Testis (tissue), 2 donors: ENCODE data around the gene PDGFRA.

ENCODE experiments used
- POLR2A ChIP-seq: fragments of 450-650 bp; IDR thresholded peaks from one replicate; pipeline ENCODE4 v1.6.1; 2017; ENCODE audit warnings: antibody characterized with exemption, mild to moderate bottlenecking, moderate library complexity
- TF ChIP-seq, protein P1 (sequence below), 3 experiments: fragments of 450-650 bp in 2 of 3; fragments of 200-600 bp in 1 of 3; sonication (generic) in 1 of 3; IDR thresholded peaks; one replicate each; pipeline ENCODE4 v1.5.1; 2016 to 2019; ENCODE audit warnings: antibody characterized with exemption in 3 of 3, mild to moderate bottlenecking in 2 of 3, moderate library complexity in 1 of 3

DNA sequence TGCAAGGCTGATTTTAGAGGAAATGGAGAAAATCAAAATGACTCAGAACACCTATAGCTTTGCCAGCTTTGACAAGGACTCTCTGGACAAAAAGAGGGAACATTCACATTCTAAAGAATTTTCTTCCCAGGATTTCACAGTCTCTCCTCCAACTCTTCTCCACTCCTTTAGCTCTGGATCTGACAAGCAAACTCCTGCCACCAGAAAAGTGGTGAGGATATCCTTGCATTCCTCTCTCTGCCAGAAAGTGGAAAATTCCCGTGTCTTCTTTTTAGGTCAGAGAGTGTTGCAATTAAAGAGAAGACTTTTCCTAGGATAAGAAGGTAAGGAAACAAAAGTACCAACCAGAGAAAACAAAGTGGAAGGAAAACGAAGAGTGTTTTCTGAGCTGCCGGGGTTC is 16.1 kb upstream of the PDGFRA start:
- TF ChIP-seq, protein P1, sequence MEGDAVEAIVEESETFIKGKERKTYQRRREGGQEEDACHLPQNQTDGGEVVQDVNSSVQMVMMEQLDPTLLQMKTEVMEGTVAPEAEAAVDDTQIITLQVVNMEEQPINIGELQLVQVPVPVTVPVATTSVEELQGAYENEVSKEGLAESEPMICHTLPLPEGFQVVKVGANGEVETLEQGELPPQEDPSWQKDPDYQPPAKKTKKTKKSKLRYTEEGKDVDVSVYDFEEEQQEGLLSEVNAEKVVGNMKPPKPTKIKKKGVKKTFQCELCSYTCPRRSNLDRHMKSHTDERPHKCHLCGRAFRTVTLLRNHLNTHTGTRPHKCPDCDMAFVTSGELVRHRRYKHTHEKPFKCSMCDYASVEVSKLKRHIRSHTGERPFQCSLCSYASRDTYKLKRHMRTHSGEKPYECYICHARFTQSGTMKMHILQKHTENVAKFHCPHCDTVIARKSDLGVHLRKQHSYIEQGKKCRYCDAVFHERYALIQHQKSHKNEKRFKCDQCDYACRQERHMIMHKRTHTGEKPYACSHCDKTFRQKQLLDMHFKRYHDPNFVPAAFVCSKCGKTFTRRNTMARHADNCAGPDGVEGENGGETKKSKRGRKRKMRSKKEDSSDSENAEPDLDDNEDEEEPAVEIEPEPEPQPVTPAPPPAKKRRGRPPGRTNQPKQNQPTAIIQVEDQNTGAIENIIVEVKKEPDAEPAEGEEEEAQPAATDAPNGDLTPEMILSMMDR (IDR thresholded peaks at IDR 0.05) = no peak
- TF ChIP-seq POLR2A = no peak
